Measurements from ENCODE around the gene ZSCAN5B. TPM values are rescaled to one million over a fixed set of nuclear protein-coding genes. Genes with fewer than 3 reads are reported as not detected.
"Not testable (repeated sequence)": the region's sequence is repeated elsewhere in the genome, so short reads cannot be mapped to it uniquely, and the experiment has no call there.

The ZSCAN5B gene
- not detected for total RNA-seq

GRCh38 chr19:56197646-56198045 is at the start of gene ZSCAN5B:
ZSCAN5B (minus strand) TSS chr19:56197783; CDS start chr19:56193052, 4,731 bp downstream.
- not testable (repeated sequence) for H3K4me1 ChIP-seq (ENCODE audit: insufficient read depth, low read length)

GRCh38 chr19:56245764-56246163 is 48.2 kb upstream of the ZSCAN5B start:
- H3K4me1 ChIP-seq (ENCODE audit: insufficient read depth, low read length); H3K9me3 ChIP-seq (ENCODE audit: low read depth, low read length); H3K27me3 ChIP-seq (ENCODE audit: insufficient read depth, low read length): not testable (repeated sequence)

More at GRCh38 chr19:56197646-56198045, at the start of gene ZSCAN5B:
- H3K4me3 ChIP-seq (ENCODE audit: low read length); H3K27me3 ChIP-seq (ENCODE audit: insufficient read depth, low read length); H3K9me3 ChIP-seq (ENCODE audit: low read depth, low read length): not testable (repeated sequence)

GRCh38 chr19:56245121-56245740 is 47.6 kb upstream of the ZSCAN5B start:
- Histone ChIP-seq H3K27me3 (ENCODE audit: insufficient read depth, low read length) (no peaks in the 10 kb centered on the region), H3K9me3 (ENCODE audit: low read depth, low read length) (no peaks in the 10 kb centered on the region), H3K4me1 (ENCODE audit: insufficient read depth, low read length) (no peaks in the 10 kb centered on the region), H3K4me3 (ENCODE audit: low read length) (no peak overlapping the region)

More at GRCh38 chr19:56245764-56246163, 48.2 kb upstream of the ZSCAN5B start:
- not testable (repeated sequence) for H3K4me3 ChIP-seq (ENCODE audit: low read length)

GRCh38 chr19:56223481-56223880 is 25.9 kb upstream of the ZSCAN5B start:
- Histone ChIP-seq H3K4me1 (ENCODE audit: insufficient read depth, low read length) (no peaks in the 10 kb centered on the region), H3K9me3 (ENCODE audit: low read depth, low read length) (no peaks in the 10 kb centered on the region), H3K4me3 (ENCODE audit: low read length) (no peak overlapping the region), H3K27me3 (ENCODE audit: insufficient read depth, low read length) (no peaks in the 10 kb centered on the region)

- no peak overlapping the region for H3K4me3 ChIP-seq (ENCODE audit: low read length)
- no peaks in the 10 kb centered on the region for H3K27me3 ChIP-seq (ENCODE audit: insufficient read depth, low read length)
- H3K4me1 ChIP-seq (ENCODE audit: insufficient read depth, low read length) = no peaks in the 10 kb centered on the region
- H3K9me3 ChIP-seq (ENCODE audit: low read depth, low read length) = no peaks in the 10 kb centered on the region
Measured at GRCh38 chr19:56222901-56223300, 25.3 kb upstream of the ZSCAN5B start.

GRCh38 chr19:56221851-56222250 is 24.3 kb upstream of the ZSCAN5B start:
- H3K4me3 ChIP-seq (ENCODE audit: low read length) = no peak overlapping the region
- no peaks in the 10 kb centered on the region for H3K4me1 ChIP-seq (ENCODE audit: insufficient read depth, low read length)
- no peaks in the 10 kb centered on the region for H3K9me3 ChIP-seq (ENCODE audit: low read depth, low read length)
- peaks cover 6% of the 10 kb centered on the region for H3K27me3 ChIP-seq (ENCODE audit: insufficient read depth, low read length)

- H3K4me1 ChIP-seq (ENCODE audit: insufficient read depth, low read length); H3K27me3 ChIP-seq (ENCODE audit: insufficient read depth, low read length); H3K4me3 ChIP-seq (ENCODE audit: low read length); H3K9me3 ChIP-seq (ENCODE audit: low read depth, low read length): not testable (repeated sequence)
Measured at GRCh38 chr19:56221442-56221841, 23.9 kb upstream of the ZSCAN5B start.

- no peaks in the 10 kb centered on the region for H3K9me3 ChIP-seq (ENCODE audit: low read depth, low read length)
- H3K4me1 ChIP-seq (ENCODE audit: insufficient read depth, low read length) = no peaks in the 10 kb centered on the region
- H3K27me3 ChIP-seq (ENCODE audit: insufficient read depth, low read length) = peaks cover 11% of the 10 kb centered on the region
- H3K4me3 ChIP-seq (ENCODE audit: low read length) = no peak overlapping the region
Measured at GRCh38 chr19:56218961-56219360, 21.4 kb upstream of the ZSCAN5B start.

GRCh38 chr19:56217039-56217949 is 19.7 kb upstream of the ZSCAN5B start:
- H3K9me3 ChIP-seq (ENCODE audit: low read depth, low read length) = no peaks in the 10 kb centered on the region
- peaks cover 11% of the 10 kb centered on the region for H3K27me3 ChIP-seq (ENCODE audit: insufficient read depth, low read length)
- H3K4me1 ChIP-seq (ENCODE audit: insufficient read depth, low read length) = no peaks in the 10 kb centered on the region
- H3K4me3 ChIP-seq (ENCODE audit: low read length) = no peak overlapping the region

- Histone ChIP-seq H3K9me3 (ENCODE audit: low read depth, low read length) (no peaks in the 10 kb centered on the region), H3K4me3 (ENCODE audit: low read length) (no peak overlapping the region), H3K4me1 (ENCODE audit: insufficient read depth, low read length) (no peaks in the 10 kb centered on the region), H3K27me3 (ENCODE audit: insufficient read depth, low read length) (peaks cover 4% of the 10 kb centered on the region)
Measured at GRCh38 chr19:56211718-56212117, 14.1 kb upstream of the ZSCAN5B start.

GRCh38 chr19:56210036-56210435 is 12.5 kb upstream of the ZSCAN5B start:
- H3K27me3 ChIP-seq (ENCODE audit: insufficient read depth, low read length); H3K9me3 ChIP-seq (ENCODE audit: low read depth, low read length); H3K4me3 ChIP-seq (ENCODE audit: low read length); H3K4me1 ChIP-seq (ENCODE audit: insufficient read depth, low read length): not testable (repeated sequence)

- Histone ChIP-seq H3K9me3 (ENCODE audit: low read depth, low read length) (no peaks in the 10 kb centered on the region), H3K4me1 (ENCODE audit: insufficient read depth, low read length) (no peaks in the 10 kb centered on the region), H3K27me3 (ENCODE audit: insufficient read depth, low read length) (no peaks in the 10 kb centered on the region), H3K4me3 (ENCODE audit: low read length) (no peak overlapping the region)
Measured at GRCh38 chr19:56209091-56209490, 11.5 kb upstream of the ZSCAN5B start.

- H3K4me1 ChIP-seq (ENCODE audit: insufficient read depth, low read length) = not testable (repeated sequence)
Measured at GRCh38 chr19:56207581-56207980, 10.0 kb upstream of the ZSCAN5B start.

GRCh38 chr19:56201973-56202372 is 4.4 kb upstream of the ZSCAN5B start, which contains the start of gene ZSCAN5C:
ZSCAN5C (plus strand) TSS chr19:56202273; CDS start chr19:56205914, 3,641 bp downstream.
- Histone ChIP-seq H3K4me3 (ENCODE audit: low read length) (no peak within 1 kb of the TSS), H3K27me3 (ENCODE audit: insufficient read depth, low read length) (no peaks in the 10 kb centered on the region), H3K9me3 (ENCODE audit: low read depth, low read length) (no peaks in the 10 kb centered on the region), H3K4me1 (ENCODE audit: insufficient read depth, low read length) (no peaks in the 10 kb centered on the region)

More at GRCh38 chr19:56207581-56207980, 10.0 kb upstream of the ZSCAN5B start:
- not testable (repeated sequence) for H3K27me3 ChIP-seq (ENCODE audit: insufficient read depth, low read length); H3K4me3 ChIP-seq (ENCODE audit: low read length); H3K9me3 ChIP-seq (ENCODE audit: low read depth, low read length)

- Histone ChIP-seq H3K27me3 (ENCODE audit: insufficient read depth, low read length) (no peaks in the 10 kb centered on the region), H3K4me1 (ENCODE audit: insufficient read depth, low read length) (no peaks in the 10 kb centered on the region), H3K4me3 (ENCODE audit: low read length) (no peak overlapping the region), H3K9me3 (ENCODE audit: low read depth, low read length) (no peaks in the 10 kb centered on the region)
Measured at GRCh38 chr19:56199687-56200086, 2.1 kb upstream of the ZSCAN5B start.

Measured in mononuclear cell (primary cell).